Neural cell (in vitro differentiated cells): Measurements from ENCODE around the gene STXBP2. TPM values are rescaled to one million over a fixed set of nuclear protein-coding genes. Genes with fewer than 3 reads are reported as not detected.

Experiments
- H2AFZ ChIP-seq: fragments of 200-600, 300-800 bp; sonication (generic), shearing (Covaris generic); 2 replicates; pipeline ENCODE4 v1.6.0; 2014; ENCODE audit warnings: low read depth, mild to moderate bottlenecking, antibody characterized with exemption, low read length, moderate library complexity
- H3F3A ChIP-seq: fragments of 200-600 bp; shearing (Covaris generic); 2 replicates; pipeline ENCODE4 v1.6.1; 2016; ENCODE audit warnings: mild to moderate bottlenecking, moderate library complexity, mixed read lengths, antibody characterized with exemption, low read length; ENCODE audit not compliant: insufficient read depth, poor library complexity, severe bottlenecking
- H3K27ac ChIP-seq: fragments of 200-600, 300-800 bp; sonication (generic), shearing (Covaris generic); 2 replicates; pipeline ENCODE4 v1.5.1; 2014; ENCODE audit warnings: mild to moderate bottlenecking, low read length, moderate library complexity
- H3K27me3 ChIP-seq: fragments of 300-800, 200-600 bp; sonication (generic), shearing (Covaris generic); 2 replicates; pipeline ENCODE4 v1.6.0; 2014; ENCODE audit warnings: mild to moderate bottlenecking, low read depth, low read length, moderate library complexity; ENCODE audit not compliant: insufficient read depth
- H3K36me3 ChIP-seq: fragments of 300-800, 200-600 bp; sonication (generic), shearing (Covaris generic); 2 replicates; pipeline ENCODE4 v1.5.1; 2014; ENCODE audit warnings: mild to moderate bottlenecking, antibody characterized with exemption, low read length, moderate library complexity; ENCODE audit not compliant: insufficient read depth
- H3K4me2 ChIP-seq: fragments of 300-800, 200-600 bp; sonication (generic), shearing (Covaris generic); 2 replicates; pipeline ENCODE4 v1.6.0; 2014; ENCODE audit warnings: mild to moderate bottlenecking, low read length
- H3K4me3 ChIP-seq: fragments of 300-800, 200-600 bp; sonication (generic), shearing (Covaris generic); 2 replicates; pipeline ENCODE4 v1.5.1; 2014; ENCODE audit warnings: mild to moderate bottlenecking, low read length, moderate library complexity
- H3K79me2 ChIP-seq: fragments of 200-600 bp; shearing (Covaris generic); replicated peaks from 2 replicates; pipeline ENCODE4 v1.6.0; 2014; ENCODE audit warnings: mild to moderate bottlenecking, low read length, moderate library complexity; ENCODE audit not compliant: insufficient read depth
- H3K9ac ChIP-seq: fragments of 300-800, 200-600 bp; sonication (generic), shearing (Covaris generic); 2 replicates; pipeline ENCODE4 v1.6.1; 2016; ENCODE audit warnings: mild to moderate bottlenecking, low read length, mixed read lengths
- H3K9me2 ChIP-seq: fragments of 200-600 bp; shearing (Covaris generic); 2 replicates; pipeline ENCODE4 v1.6.1; 2016; ENCODE audit warnings: mild to moderate bottlenecking, low read length, mixed read lengths; ENCODE audit not compliant: insufficient read depth
- H3K9me3 ChIP-seq: fragments of 200-600, 300-800 bp; sonication (generic), shearing (Covaris generic); 2 replicates; pipeline ENCODE4 v1.6.1; 2016; ENCODE audit warnings: mild to moderate bottlenecking, mixed run types, low read length, moderate library complexity, mixed read lengths
- H4K20me1 ChIP-seq: fragments of 200-600 bp; shearing (Covaris generic); 2 replicates; pipeline ENCODE4 v1.6.1; 2016; ENCODE audit warnings: mild to moderate bottlenecking, mixed run types; ENCODE audit not compliant: insufficient read depth
- CTCF ChIP-seq: fragments of 450-650 bp; IDR thresholded peaks from 2 replicates; pipeline ENCODE4 v1.5.1; 2014; ENCODE audit warnings: antibody characterized with exemption, mild to moderate bottlenecking, moderate library complexity; ENCODE audit not compliant: poor library complexity, severe bottlenecking
- EP300 ChIP-seq: fragments of 450-650 bp; conservative IDR thresholded peaks from 2 replicates; pipeline ENCODE4 v1.6.1; 2014; ENCODE audit warnings: antibody characterized with exemption, mild to moderate bottlenecking, moderate library complexity; ENCODE audit not compliant: poor library complexity, severe bottlenecking
- EZH2 ChIP-seq: fragments of 200-600, 300-800 bp; shearing (Covaris generic), sonication (generic); IDR thresholded peaks from 2 replicates; pipeline ENCODE4 v1.6.1; 2014; ENCODE audit warnings: antibody characterized with exemption, low read length, borderline replicate concordance, mild to moderate bottlenecking; ENCODE audit not compliant: insufficient read depth, poor library complexity, severe bottlenecking
- MXI1 ChIP-seq: fragments of 450-650 bp; conservative IDR thresholded peaks from 2 replicates; pipeline ENCODE4 v1.6.1; 2014; ENCODE audit warnings: antibody characterized with exemption, mild to moderate bottlenecking; ENCODE audit not compliant: poor library complexity, severe bottlenecking
- POLR2AphosphoS5 ChIP-seq: IDR thresholded peaks from 2 replicates; pipeline ENCODE4 v1.6.1; 2012
- RAD21 ChIP-seq: fragments of 450-650 bp; conservative IDR thresholded peaks from 2 replicates; pipeline ENCODE4 v1.6.1; 2014; ENCODE audit warnings: antibody characterized with exemption, mild to moderate bottlenecking, moderate library complexity
- REST ChIP-seq: IDR thresholded peaks from 2 replicates; pipeline ENCODE4 v1.6.1; 2012; ENCODE audit warnings: borderline replicate concordance
- SMC3 ChIP-seq: fragments of 450-650 bp; conservative IDR thresholded peaks from 2 replicates; pipeline ENCODE4 v1.6.1; 2014; ENCODE audit warnings: antibody characterized with exemption, mild to moderate bottlenecking, moderate library complexity; ENCODE audit not compliant: poor library complexity
- TAF1 ChIP-seq: IDR thresholded peaks from 2 replicates; pipeline ENCODE4 v1.6.1; 2012; ENCODE audit warnings: low read depth
- polyA plus RNA-seq: library from polyadenylated mRNA; depleted of rRNA; stranded (reverse); fragments of >200 nt; gene quantifications from 2 replicates; pipeline ENCODE4 v1.2.3, GENCODE V29; 2014

The STXBP2 gene
- polyA plus RNA-seq, 1 donor from 2014 or later, result 1.7 TPM

GRCh38 chr19:7619671-7620441 lies 17.1 kb upstream of the STXBP2 start:
- H3K79me2 ChIP-seq, result no peaks in the 10 kb centered on the region
- H3K9me3 ChIP-seq, result no peaks in the 10 kb centered on the region
- H3K27me3 ChIP-seq, result no peaks in the 10 kb centered on the region
- H3K36me3 ChIP-seq, result no peaks in the 10 kb centered on the region
- H3K27ac ChIP-seq, result no peak overlapping the region
- H3K4me3 ChIP-seq, result no peak overlapping the region
- H2AFZ ChIP-seq, result no peak overlapping the region
- H3K9me2 ChIP-seq, result no peaks in the 10 kb centered on the region
- H3K4me2 ChIP-seq, result no peak overlapping the region
- H3F3A ChIP-seq, result no peaks in the 10 kb centered on the region
- TF ChIP-seq RAD21 (no peak), EZH2 (no peak), MXI1 (no peak), REST (no peak), CTCF (no peak), POLR2AphosphoS5 (no peak), TAF1 (no peak), SMC3 (no peak), EP300 (no peak)
- H3K9ac ChIP-seq, result no peak overlapping the region
- no peaks in the 10 kb centered on the region for H4K20me1 ChIP-seq

GRCh38 chr19:7620442-7621412 lies 16.2 kb upstream of the STXBP2 start:
- Histone ChIP-seq H4K20me1 (no peaks in the 10 kb centered on the region), H3K4me3 (no peak overlapping the region), H3K36me3 (no peaks in the 10 kb centered on the region), H3K79me2 (no peaks in the 10 kb centered on the region), H3K4me2 (no peak overlapping the region), H3K9ac (no peak overlapping the region), H3K27me3 (no peaks in the 10 kb centered on the region), H3K9me2 (no peaks in the 10 kb centered on the region), H3F3A (no peaks in the 10 kb centered on the region), H3K27ac (no peak overlapping the region), H3K9me3 (no peaks in the 10 kb centered on the region), H2AFZ (no peak overlapping the region)
- TF ChIP-seq EP300 (no peak), RAD21 (no peak), EZH2 (no peak), CTCF (no peak), MXI1 (no peak), POLR2AphosphoS5 (no peak), REST (no peak), SMC3 (no peak), TAF1 (no peak)
